ENCODE data around the gene MRPS5.
A peak's percentile ranks its signal among the peaks of the same experiment; 100 is the strongest.

MRPS5 gene

DNA sequence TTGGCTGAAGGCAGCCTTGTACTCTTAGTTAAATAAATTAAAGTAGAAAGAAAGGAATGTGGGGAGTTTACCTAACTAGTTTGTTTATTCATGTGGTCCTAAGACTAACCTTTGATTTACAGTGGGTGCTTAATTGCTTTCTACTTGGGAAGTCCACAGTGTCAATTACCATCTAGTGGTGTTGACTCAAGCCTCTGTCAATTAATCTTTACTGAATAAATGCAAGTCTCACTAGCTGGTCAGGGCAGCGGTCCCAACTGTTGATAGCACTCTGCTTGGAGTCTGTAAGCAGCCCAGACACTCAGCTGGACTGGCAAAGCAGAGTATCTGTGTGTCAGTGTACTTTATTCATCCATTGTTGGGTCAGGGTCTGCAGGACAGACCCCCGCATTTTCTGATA is 22.2 kb upstream of the MRPS5 start:
- Histone ChIP-seq H3K36me3 (ENCODE audit: control insufficient read depth, insufficient read depth, low read length) (no peaks in the 10 kb centered on the region), H3K79me2 (no peaks in the 10 kb centered on the region), H2AFZ (no peak overlapping the region), H3K27ac (no peak overlapping the region), H3K4me1 (no peaks in the 10 kb centered on the region), H3K27me3 (ENCODE audit: control insufficient read depth, insufficient read depth, low read length) (no peaks in the 10 kb centered on the region), H3K4me3 (ENCODE audit: low read depth, low read length) (no peak overlapping the region), H3K4me2 (ENCODE audit: low read length) (no peak overlapping the region), H3K9ac (no peak overlapping the region), H3K9me3 (ENCODE audit: control insufficient read depth, low read length) (peaks cover under 1% of the 10 kb centered on the region)
- TF ChIP-seq, protein P1, sequence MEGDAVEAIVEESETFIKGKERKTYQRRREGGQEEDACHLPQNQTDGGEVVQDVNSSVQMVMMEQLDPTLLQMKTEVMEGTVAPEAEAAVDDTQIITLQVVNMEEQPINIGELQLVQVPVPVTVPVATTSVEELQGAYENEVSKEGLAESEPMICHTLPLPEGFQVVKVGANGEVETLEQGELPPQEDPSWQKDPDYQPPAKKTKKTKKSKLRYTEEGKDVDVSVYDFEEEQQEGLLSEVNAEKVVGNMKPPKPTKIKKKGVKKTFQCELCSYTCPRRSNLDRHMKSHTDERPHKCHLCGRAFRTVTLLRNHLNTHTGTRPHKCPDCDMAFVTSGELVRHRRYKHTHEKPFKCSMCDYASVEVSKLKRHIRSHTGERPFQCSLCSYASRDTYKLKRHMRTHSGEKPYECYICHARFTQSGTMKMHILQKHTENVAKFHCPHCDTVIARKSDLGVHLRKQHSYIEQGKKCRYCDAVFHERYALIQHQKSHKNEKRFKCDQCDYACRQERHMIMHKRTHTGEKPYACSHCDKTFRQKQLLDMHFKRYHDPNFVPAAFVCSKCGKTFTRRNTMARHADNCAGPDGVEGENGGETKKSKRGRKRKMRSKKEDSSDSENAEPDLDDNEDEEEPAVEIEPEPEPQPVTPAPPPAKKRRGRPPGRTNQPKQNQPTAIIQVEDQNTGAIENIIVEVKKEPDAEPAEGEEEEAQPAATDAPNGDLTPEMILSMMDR (IDR thresholded peaks at IDR 0.05), result no peak

DNA sequence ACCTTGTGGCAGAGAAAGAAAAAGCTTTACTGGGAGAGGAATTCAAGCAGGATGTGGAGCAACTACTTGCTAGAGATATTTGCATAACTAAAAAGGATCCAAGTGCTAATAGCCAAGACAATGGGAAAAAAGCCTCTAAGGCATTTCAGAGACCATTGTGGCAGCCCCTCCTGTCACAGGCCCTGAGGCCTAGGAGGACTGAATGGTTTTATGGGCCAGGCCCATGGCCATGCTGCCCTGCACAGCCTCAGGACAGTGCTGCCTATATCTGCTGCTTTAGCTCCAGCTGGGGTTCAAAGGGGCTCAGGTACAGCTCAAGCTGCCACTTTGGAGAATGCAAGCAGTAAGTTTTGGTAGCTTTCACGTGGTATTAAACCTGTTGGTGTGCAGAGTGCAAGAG is 17.1 kb upstream of the MRPS5 start:
- Histone ChIP-seq H3K4me3 (ENCODE audit: low read depth, low read length) (no peak overlapping the region), H3K27ac (no peak overlapping the region), H3K4me1 (no peaks in the 10 kb centered on the region), H3K79me2 (no peaks in the 10 kb centered on the region), H3K27me3 (ENCODE audit: control insufficient read depth, insufficient read depth, low read length) (no peaks in the 10 kb centered on the region), H3K36me3 (ENCODE audit: control insufficient read depth, insufficient read depth, low read length) (no peaks in the 10 kb centered on the region), H3K4me2 (ENCODE audit: low read length) (no peak overlapping the region), H2AFZ (no peak overlapping the region), H3K9ac (no peak overlapping the region), H3K9me3 (ENCODE audit: control insufficient read depth, low read length) (no peaks in the 10 kb centered on the region)
- TF ChIP-seq, protein P1 (IDR thresholded peaks at IDR 0.05), result no peak

DNA sequence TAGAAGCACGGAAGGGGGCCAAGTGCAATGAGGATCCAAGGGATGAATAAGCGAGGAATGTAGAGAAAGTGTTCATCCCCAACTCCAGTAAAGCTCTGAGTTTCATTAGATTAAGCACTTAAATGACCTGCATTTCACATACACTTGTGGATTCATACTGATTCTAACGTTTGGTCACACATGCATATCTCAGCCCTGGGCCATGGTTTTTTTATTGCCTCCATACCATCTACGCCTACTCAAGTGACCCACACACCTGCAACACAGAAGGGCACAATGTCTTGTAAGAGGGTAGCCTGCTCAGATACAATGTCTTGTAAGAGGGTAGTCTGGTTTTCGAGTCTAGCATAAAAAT is 566 bp upstream of the MRPS5 start:
- Histone ChIP-seq H3K4me3 (ENCODE audit: low read depth, low read length) (peak overlapping the region; percentile 97), H3K27ac (peak overlapping the region; percentile 96), H3K4me1 (peaks cover 3% of the 10 kb centered on the region), H3K4me2 (ENCODE audit: low read length) (peak overlapping the region; percentile 67), H3K27me3 (ENCODE audit: control insufficient read depth, insufficient read depth, low read length) (no peaks in the 10 kb centered on the region), H2AFZ (peak overlapping the region; percentile 90), H3K9ac (peak overlapping the region; percentile 74), H3K79me2 (peaks cover 10% of the 10 kb centered on the region), H3K36me3 (ENCODE audit: control insufficient read depth, insufficient read depth, low read length) (no peaks in the 10 kb centered on the region), H3K9me3 (ENCODE audit: control insufficient read depth, low read length) (no peaks in the 10 kb centered on the region)
- TF ChIP-seq, protein P1 (IDR thresholded peaks at IDR 0.05), result no peak

DNA sequence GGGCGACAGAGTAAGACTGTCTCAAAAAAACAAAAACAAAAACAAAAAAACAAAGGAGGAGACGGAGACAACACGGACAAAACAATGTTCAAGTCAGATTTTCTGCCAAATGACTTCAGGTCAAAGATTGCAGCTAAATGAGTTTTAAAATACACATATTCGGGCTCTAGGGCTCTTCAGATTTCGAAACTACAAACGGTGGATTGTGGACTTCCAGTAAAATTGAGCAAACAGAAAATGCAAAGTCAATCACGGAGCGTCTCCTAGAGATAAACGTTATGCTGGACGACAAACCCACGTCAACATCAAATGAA is 558 bp downstream of the MRPS5 start:
- peak overlapping the region; percentile 97 for H3K4me3 ChIP-seq (ENCODE audit: low read depth, low read length)
- peak overlapping the region; percentile 90 for H2AFZ ChIP-seq
- H3K79me2 ChIP-seq, result peaks cover 10% of the 10 kb centered on the region
- peak overlapping the region; percentile 74 for H3K9ac ChIP-seq
- peaks cover 3% of the 10 kb centered on the region for H3K4me1 ChIP-seq
- H3K27ac ChIP-seq, result peak overlapping the region; percentile 96
- no peaks in the 10 kb centered on the region for H3K9me3 ChIP-seq (ENCODE audit: control insufficient read depth, low read length)
- H3K4me2 ChIP-seq (ENCODE audit: low read length), result peak overlapping the region; percentile 67
- no peaks in the 10 kb centered on the region for H3K36me3 ChIP-seq (ENCODE audit: control insufficient read depth, insufficient read depth, low read length)
- no peaks in the 10 kb centered on the region for H3K27me3 ChIP-seq (ENCODE audit: control insufficient read depth, insufficient read depth, low read length)
- TF ChIP-seq, protein P1 (IDR thresholded peaks at IDR 0.05), result no peak

DNA sequence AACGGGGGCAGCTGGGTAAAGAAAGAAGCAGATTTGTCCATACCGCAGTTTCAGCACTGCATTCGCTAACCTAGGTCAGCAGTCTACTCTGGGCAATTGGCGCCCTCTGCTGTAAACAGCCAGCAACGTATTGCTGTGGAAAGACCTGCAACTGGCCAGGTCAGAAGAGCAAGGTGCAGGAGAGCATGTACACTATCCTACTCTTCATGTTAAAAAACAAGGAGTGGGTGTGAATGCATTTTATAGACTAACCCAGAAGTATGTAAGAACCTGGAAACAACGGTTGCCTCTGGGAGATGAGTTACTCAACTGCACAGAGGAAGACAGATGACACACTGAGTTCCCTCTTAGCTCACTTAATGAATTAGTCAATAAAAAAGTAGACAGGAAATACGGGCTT is 6.2 kb downstream of the MRPS5 start:
- no peak overlapping the region for H3K9ac ChIP-seq
- H3K9me3 ChIP-seq (ENCODE audit: control insufficient read depth, low read length), result no peaks in the 10 kb centered on the region
- no peak overlapping the region for H3K4me2 ChIP-seq (ENCODE audit: low read length)
- H3K27ac ChIP-seq, result no peak overlapping the region
- H3K79me2 ChIP-seq, result peaks cover 6% of the 10 kb centered on the region
- H3K27me3 ChIP-seq (ENCODE audit: control insufficient read depth, insufficient read depth, low read length), result no peaks in the 10 kb centered on the region
- TF ChIP-seq, protein P1 (IDR thresholded peaks at IDR 0.05), result peak; percentile 75
- no peak overlapping the region for H2AFZ ChIP-seq
- no peak overlapping the region for H3K4me3 ChIP-seq (ENCODE audit: low read depth, low read length)
- no peaks in the 10 kb centered on the region for H3K4me1 ChIP-seq
- no peaks in the 10 kb centered on the region for H3K36me3 ChIP-seq (ENCODE audit: control insufficient read depth, insufficient read depth, low read length)

Data from parathyroid adenoma (tissue), 2 donors.